HG03064 (cell line): ENCODE measurements around the gene STAG1.
"Not testable (repeated sequence)": the region's sequence is repeated elsewhere in the genome, so short reads cannot be mapped to it uniquely, and the experiment has no call there.

ENCODE experiments used
- ATAC-seq: cut with Tn5 transposase; IDR thresholded peaks from one replicate; pipeline ENCODE4 v1.9.1; 2021; ENCODE audit warnings: low read depth; ENCODE audit not compliant: unreplicated experiment

The STAG1 gene

DNA sequence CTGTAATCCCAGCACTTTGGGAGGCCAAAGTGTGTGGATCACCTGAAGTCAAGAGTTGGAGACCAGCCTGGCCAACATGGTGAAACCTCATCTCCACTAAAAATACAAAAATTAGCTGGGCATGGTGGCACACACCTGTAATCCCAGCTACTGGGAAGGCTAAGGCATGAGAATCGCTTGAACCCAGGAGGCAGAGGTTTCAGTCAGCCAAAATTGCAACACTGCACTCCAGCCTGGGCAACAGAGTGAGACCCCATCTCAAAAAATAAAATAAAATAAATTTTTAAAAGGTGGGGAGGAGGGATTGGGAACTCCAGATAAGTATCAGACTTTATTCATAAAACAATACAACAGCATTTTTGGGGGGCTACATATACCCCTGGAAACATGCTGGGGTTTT is 42.4 kb downstream of the STAG1 start:
- not testable (repeated sequence) for ATAC-seq

DNA sequence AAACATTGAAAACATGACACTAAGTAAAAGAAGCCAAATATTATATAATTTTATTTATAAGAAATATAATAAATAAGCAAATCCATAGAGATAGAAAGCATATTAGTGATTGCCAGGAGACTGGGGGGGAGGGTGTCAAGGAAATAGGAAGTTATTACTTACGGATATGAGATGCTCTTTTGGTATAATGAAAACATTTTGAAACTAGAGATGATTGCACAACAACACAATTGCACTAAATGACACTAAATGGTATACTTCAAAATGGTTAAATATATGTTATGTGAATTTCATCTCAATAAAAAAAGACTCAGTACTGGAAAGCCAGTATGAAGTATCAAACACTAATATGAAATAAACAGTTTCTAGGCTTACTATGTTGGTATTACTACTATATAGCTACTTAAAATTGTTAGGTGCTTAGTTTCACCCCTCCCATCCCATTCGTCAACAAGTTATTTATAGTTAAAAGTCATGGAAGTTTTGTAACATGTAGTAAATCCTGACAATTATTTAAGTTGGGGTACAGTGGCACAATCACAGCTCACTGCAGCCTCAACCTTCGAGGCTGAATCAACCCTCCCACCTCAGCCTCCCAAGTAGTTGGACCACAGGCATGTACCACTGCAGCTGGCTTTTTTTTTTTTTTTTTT is 43.7 kb downstream of the STAG1 start:
- ATAC-seq = no peak

DNA sequence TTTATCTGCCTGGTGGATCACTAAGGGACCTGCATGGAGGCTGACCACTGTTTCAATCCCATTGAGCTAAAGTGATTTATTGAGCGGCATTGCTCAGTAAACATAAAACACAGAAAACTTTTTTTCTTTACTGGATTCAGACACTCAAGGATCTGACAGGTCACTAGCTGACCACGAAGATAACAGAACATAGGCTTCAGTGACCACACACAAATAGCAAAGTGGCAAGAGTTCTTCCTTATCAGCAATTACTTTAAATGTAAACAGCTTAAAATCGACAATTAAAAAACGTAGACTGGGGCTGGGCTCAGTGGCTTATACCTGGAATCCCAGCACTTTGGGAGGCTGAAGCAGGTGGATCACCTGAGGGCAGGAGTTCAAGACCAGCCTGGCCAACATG is 48.7 kb downstream of the STAG1 start:
- ATAC-seq = no peak

DNA sequence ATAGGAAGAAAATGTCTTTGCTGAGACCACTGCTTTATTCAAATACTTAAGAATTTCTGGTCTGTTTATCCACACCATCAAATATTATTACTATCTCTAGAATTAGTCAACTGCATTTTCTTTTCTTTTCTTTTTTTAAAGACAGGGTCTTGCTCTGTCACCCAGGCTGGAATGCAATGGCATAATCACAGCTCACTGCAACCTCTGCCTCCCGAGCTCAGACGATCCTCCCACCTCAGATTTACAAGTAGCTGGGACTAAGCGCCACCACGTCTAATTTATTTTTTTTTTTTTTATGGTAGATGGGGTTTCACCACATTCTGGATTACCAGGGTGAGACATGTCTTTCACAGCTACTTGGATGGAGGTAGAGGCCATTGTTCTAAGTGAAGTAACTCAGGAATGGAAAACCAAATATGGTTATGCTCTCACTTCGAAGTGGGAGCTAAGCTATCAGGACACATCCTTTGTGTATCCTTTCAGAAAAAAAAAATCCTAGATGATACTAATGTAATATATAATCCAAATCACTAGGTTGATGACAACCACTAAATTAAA is 52.8 kb downstream of the STAG1 start:
- no peak for ATAC-seq

DNA sequence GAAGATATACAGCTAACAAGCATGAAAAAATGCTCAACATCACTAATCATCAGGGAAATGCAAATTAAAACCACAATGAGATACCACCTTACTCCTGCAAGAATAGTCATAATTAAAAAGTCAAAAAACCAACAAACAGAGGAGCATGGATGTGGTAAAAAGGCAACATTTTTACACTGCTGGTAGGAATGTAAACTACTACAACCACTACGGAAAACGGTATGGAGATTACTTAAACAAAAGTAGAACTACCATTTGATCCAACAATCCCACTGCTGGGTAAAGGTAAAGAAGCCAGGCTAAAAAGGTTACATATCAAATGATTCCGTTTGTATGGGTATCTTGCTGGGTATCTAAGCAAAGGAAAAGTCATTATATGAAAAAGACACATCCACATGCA is 53.8 kb downstream of the STAG1 start:
- no peak for ATAC-seq

DNA sequence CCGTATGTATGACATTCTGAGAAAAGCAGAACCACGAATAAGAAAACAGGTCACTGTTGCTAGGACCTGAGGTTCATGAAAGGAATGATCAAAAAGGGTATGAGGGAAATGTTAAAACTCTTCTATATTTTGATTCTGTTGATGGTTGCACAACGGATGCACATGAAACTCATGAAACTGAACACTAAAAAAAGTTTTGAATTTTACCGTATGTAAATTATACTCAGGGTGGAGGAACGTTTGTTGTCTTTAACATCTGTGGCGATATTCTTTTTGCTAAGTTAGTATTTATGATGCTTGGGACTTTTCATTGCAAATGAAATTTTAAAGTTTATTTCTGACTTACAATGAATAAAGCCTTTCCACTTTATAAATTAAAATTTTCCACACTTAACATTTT is 55.4 kb downstream of the STAG1 start:
- ATAC-seq = no peak

DNA sequence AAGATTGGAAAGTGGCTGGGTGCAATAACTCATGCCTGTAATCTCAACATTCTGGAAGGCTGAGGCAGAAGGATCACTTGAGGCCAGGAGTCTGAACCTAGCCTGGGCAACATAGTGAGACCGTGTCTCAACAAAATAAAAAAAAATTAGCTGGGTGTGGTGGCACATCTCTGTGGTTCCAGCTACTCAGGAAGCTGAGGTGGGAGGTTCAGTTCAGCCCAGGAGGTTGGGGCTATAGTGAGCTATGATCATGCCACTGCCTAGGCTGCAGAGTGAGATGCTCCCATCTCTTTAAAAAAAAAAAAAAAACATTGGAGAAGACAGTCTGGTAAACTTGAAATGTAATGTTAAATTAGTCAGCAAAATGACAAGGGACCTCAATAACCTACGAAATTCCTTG is 57.9 kb downstream of the STAG1 start:
- no peak for ATAC-seq

DNA sequence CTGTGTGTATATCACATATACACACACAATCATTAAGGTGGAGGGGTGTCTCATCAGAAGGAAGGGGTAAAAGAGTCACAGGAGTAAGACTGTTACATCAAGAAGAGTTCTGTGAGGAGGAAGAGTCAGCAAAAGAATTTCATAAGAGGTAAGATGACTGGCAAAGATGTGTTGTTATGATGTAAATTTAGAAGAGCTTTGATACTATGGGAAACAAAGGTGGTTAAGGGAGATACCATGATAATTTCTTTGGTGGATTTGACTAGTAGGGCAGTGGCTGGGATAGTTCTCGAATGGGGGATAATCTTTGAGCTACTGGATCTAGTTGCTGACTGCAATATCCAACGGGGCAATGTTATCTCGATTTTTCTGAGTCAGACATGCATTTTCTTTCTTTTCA is 61.6 kb downstream of the STAG1 start:
- ATAC-seq = no peak

DNA sequence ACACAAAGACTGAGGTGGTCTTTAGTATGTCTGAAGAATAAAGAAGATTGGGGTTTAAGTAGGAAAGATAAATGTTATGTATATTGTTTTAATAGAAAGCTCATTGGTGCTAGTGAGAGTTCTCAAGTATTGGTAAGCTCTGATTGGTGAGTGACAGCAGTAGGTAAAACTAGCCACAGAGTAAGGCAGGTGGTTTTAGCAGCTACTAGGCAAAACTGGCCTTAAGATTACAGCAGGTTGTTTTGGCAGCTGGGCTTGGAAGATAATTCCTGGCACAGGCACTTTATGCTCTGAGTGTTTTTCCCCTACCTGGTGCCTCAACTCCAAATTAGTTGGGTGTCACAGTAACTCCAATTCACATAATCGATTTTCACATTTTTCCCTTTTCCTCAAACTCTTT is 66.3 kb downstream of the STAG1 start:
- ATAC-seq = no peak

DNA sequence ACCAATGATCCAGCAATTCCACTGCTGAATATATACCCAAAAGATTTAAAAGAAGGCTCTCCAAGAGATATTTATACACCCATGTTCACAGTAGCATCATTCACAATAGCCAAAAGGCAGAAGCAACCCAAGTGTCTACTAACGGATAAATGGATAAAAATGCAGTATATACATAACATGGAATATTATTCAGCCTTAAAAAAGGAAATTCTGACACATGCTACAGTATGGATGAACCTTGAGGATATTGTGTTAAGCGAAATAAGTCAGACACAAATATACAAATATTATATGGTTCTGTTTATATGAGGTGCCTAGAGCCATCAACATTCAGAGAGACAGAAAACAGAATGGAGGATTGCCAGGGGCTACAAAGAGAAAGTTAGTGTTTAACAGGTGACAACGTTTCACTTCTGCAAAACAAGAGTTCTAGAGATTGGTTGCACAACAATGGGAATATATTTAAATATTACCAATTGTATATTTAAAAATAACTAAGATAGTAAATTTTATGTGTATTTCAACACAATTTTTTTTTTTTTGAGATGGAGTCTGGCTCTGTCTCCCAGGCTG is 69.4 kb downstream of the STAG1 start:
- no peak for ATAC-seq

DNA sequence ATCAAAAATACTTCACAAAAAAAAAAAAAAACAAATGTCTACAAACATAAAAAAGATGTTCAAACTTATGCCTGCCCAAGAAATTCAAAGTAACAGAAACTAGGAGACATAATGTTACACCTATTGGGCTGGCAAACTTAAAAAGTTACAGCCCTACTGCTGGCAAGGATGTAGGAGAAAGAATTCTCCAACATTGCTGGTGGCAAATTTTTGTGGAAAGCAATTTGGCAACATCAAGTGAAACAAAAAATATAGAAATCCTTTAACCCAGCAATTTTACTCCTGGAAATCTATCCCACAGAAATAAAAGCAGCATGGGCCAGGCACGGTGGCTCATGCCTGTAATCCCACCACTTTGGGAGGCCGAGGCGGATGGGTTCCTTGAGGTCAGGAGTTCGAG is 73.2 kb downstream of the STAG1 start:
- no peak for ATAC-seq

DNA sequence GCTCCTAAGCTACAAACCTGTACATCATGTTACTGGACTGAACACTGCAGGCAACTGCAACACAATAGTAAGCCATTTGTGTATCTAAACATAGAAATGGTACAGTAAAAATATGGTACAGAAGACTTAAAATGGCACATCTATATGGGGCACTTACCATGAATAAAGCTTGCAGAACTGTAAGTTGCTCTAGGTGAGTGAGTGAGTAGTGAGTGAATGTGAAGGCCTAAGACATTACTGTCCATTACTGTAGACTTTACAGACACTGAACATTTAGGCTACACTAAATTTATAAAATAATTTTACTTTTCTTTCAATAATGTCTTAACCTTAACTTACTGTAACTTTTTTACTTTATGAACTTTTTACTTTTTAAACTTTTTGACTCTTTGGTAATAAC is 76.2 kb downstream of the STAG1 start:
- no peak for ATAC-seq

DNA sequence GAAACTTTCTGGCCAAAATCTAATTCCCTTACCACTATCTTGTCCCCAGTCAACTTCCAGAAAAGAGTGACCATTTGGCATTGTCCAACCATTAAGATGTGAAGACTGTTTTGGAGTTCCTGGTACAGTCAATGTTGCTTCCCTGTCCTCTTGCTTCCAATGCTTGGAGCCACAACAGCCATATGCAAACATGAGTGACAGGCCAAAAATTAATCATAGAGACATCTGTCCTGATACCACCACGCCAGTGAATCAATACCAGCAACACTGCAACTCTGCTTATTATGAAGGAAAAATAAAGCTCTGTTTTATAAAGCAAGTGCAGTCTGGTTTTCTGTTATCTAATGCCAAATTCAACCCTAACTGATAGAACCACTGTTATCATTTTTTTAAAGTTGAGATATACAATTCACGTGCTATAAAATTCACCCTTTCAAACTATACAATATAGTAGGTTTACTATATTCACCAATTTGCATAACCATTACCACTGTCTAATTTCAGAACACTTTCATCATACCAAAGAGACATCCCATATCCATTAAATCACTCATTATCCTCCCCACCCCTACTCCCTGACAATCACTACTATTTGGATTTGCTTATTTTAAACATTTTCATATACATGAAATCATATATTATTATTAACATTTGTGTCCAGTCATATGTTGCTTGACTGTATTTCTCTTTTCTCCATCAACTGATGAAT is 76.9 kb downstream of the STAG1 start:
- ATAC-seq = no peak

DNA sequence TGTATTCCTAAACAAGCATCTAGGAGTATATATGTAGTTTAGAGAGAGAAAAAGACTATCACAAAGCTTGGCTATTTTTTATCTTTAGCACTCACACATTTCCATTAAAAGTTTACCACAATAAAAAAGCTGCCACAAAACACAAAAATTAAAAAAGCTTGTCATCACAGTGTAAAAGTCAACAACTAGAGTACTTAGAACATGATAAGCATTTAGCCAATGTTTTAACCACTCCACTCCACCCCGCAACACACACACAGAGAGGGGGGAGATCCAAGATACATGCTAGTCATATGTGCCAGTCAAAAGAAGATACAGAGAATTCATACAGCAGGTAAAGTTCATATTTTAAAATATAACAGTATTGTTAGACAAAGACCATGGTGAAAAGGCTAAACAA is 79.7 kb downstream of the STAG1 start:
- ATAC-seq = no peak

DNA sequence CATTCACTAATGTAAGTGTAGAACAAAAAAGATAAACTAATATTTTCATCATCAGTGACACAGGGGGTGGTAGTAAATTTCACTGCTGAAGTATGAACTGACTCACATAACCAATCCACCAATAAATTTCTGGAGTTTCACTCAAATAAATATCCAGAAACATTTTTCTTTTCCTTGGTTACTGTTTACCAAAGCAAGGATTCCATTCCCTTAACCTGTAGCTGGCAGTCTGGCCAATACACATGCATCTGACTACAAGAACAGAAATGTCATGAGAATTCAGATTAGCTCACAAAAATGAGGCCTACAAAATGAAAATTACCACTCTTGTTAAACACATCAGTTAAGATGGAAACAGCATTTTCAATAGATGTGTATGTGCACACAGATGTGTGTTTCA is 80.3 kb downstream of the STAG1 start:
- ATAC-seq = no peak

DNA sequence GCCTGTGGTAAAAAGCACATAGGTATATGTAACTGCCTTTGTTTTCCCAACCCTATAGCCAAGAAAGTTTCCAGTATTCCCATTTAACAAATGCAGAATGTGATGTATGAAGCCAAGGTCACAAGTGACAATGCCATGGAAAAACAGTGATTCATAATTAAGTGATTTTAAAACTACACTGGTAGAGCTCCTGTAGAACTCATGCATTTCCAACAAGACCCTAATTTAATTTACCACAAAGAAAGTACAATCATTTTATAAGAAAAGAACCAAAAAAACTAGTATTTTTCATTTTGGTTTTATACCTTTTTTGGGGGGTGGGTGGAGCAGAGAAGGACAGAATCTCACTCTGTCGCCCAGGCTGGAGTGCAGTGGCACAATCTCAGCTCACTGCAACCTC is 82.0 kb downstream of the STAG1 start:
- no peak for ATAC-seq

DNA sequence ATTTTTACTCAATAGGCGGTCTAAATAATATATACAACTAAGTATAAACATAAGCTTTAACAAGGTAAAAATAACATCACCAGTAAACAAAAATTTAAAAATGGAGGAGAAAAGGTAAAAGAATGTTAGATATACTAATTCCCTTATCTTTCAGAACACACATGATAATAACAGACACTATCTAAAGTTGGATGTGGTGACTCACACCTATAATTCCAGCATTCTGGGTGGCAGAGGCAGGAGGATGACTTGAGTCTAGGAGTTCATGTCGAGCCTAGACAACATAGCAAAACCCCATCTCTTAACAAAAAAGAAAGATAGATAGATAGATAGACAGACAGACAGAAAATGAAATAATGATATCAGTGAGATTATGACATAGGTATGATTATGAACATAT is 85.1 kb downstream of the STAG1 start:
- no peak for ATAC-seq

DNA sequence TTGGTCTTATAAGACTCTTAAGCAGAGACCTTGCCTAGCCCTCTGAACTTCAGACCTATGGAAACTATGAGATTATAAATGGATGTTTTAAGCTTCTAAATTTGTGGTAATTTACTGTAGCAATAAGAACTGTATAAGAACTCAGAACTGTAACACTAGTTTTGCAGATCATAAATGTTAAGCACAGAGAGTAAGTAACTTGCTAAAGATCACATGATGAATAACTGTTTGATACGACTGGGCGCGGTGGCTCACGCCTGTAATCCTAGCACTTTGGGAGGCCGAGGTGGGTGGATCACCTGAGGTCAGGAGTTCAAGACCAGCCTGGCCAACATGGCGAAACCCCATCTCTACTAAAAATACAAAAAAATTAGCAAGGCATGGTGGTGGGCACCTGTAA is 85.9 kb downstream of the STAG1 start:
- not testable (repeated sequence) for ATAC-seq

DNA sequence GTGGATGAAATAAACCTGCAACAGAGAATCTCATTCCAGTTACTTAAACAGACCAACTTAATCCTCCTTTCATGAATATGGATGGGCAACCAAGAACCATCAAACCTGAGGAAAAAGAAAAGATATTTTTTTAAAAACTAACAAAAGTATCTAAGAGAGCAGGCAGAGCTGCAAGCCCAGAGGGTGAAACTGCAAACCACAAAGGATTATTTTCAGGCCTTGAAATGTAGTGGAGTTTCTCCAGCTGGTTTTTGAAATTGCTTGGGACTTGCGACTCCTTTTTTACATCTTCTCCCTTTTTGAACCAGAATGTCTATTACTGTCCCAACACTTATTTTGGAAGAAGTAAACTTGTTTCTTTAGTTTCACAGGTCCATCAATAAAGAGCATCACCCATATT is 87.4 kb downstream of the STAG1 start:
- no peak for ATAC-seq

DNA sequence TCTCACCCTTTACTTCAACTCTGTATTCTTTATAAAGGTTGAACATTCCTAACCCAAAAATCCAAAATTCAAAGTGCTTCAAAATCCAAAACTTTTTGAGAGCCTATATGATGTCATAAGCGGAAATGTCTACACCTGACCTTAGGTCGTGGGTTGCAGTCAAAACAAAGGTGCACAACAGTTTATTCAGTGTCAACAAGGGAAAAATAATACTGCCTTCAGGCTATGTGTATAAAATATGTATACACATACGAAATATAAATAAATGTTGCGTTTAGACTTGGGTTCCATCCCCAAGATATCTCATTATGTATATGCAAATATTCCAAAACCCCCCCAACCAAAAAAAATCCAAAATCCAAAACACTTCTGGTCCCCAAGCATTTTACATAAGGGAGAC is 90.9 kb downstream of the STAG1 start:
- ATAC-seq = no peak

DNA sequence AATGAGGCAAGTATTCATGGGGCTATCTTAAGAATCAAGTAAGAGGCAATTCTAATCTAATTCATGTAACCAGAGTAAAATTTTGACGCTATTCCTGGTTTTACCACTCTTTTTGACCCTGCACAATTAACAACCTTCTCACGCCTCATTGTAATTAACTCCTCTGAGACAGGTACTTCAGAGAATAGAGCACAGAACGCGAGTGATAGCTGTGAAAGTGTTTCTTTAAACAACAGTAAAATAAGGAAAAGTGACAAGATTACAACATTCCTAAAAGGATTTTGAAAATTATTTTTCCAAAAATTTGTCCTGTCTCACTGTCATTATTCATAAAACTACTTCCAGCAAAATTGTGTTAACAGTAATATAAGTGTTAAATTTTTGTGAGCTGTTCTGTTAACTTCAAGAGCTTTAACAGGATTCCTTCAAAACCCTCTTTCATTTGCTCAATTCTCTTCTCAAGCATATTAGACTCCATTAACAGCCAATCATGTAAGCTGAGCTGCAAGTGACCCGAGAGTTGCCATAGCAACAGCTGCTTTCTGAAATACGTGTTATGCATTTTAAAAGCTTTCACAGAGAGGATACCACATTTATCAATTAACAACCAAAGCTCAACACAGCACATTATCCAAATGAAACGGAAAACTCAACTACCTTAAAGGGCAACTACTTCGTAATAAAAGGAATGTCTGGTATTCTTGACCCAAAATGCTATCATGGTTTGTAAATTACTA is 93.1 kb downstream of the STAG1 start:
- ATAC-seq = no peak
